ENCODE results near the gene PIGT.

Gene PIGT

GRCh38 chr20:45432294-45432693 is 16.4 kb downstream of the PIGT start:
- no peak for FAIRE-seq

GRCh38 chr20:45433316-45433715 is 17.4 kb downstream of the PIGT start:
- FAIRE-seq: no peak

- no peak for FAIRE-seq
Observed at GRCh38 chr20:45433976-45434375, 18.0 kb downstream of the PIGT start.

GRCh38 chr20:45436732-45437485 is 21.0 kb downstream of the PIGT start:
- no peak for FAIRE-seq

GRCh38 chr20:45440424-45440823 is 24.5 kb downstream of the PIGT start:
- FAIRE-seq: no peak

- no peak for FAIRE-seq
Observed at GRCh38 chr20:45440891-45441685, 25.1 kb downstream of the PIGT start.

- FAIRE-seq: no peak
Observed at GRCh38 chr20:45441746-45442145, 25.8 kb downstream of the PIGT start.

- FAIRE-seq: no peak
Observed at GRCh38 chr20:45444050-45444449, 28.1 kb downstream of the PIGT start.

- FAIRE-seq: no peak
Observed at GRCh38 chr20:45445805-45446562, 30.0 kb downstream of the PIGT start.

GRCh38 chr20:45448270-45448669 is 32.3 kb downstream of the PIGT start:
- no peak for FAIRE-seq

- no peak for FAIRE-seq
Observed at GRCh38 chr20:45449528-45449927, 33.6 kb downstream of the PIGT start.

- FAIRE-seq: no peak
Observed at GRCh38 chr20:45450097-45450818, 34.3 kb downstream of the PIGT start.

- FAIRE-seq: no peak
Observed at GRCh38 chr20:45452238-45452637, 36.3 kb downstream of the PIGT start.

- FAIRE-seq: no peak
Observed at GRCh38 chr20:45452772-45453691, 37.1 kb downstream of the PIGT start.

- no peak for FAIRE-seq
Observed at GRCh38 chr20:45456632-45457031, 40.7 kb downstream of the PIGT start.

- no peak for FAIRE-seq
Observed at GRCh38 chr20:45459606-45460005, 43.7 kb downstream of the PIGT start.

- FAIRE-seq: no peak
Observed at GRCh38 chr20:45461225-45461624, 45.3 kb downstream of the PIGT start.

GRCh38 chr20:45462711-45463509 is 47.0 kb downstream of the PIGT start:
- no peak for FAIRE-seq

GRCh38 chr20:45463709-45464108 is 47.8 kb downstream of the PIGT start:
- FAIRE-seq: no peak

GRCh38 chr20:45465491-45466266 is 49.7 kb downstream of the PIGT start:
- no peak for FAIRE-seq

All from colon (tissue), 2 donors.